Activated CD4-positive, alpha-beta T cell treated with anti-CD3 and anti-CD28 coated beads for 24 hours (primary cell): Measurements from ENCODE around the gene SMC6.

Experiments
- DNase-seq, 2 donors: peaks; one replicate each; pipeline ENCODE4 v3.0.0-alpha.2; 2020; ENCODE audit warnings: low read depth in 2 of 2

SMC6 gene

DNA sequence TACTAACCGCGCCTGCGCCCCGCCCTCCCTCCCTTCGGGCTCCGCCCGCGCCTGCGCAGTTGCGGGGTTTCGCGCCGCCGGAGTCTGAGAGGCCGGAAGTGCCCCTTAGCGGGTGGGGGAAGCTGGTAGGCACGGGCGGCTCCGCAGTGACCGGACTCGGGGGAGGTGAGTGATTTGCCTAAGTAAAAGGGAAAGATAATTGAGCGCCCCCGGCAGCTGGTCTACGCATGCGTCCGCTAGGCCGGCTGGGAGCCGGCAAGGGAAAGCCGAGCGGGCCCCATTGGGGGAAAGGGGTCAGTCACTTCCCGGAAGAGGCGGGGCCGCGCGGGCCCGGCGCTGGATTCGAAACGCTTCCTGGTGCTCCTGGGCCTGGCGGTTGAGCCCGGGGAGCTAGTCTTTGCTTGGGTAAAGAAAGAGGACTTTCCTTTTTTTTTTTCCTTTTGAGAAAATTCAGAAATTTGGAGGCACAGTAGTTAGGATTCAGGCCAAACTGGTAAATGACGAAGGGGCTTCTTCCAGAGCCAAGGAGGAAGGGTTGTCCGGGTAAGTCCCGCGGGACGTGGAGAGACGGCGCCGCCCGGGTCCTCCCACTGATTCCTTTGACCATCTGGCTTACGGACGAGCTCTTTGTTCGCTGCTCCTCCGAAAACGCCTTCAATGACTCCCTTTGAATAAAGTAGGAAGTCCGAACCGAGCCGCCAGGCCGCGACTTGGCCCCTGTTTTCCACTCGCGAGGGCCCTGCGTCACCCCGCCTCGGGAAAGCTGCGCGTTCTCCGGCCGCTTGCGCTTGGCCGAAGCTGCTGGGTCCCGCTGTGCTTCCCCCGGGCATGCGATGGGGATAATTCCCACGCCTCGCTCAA is at the start of gene SMC6, which contains the start of gene GEN1:
Gene SMC6, minus strand, starts transcription at position 8 of the 861 bp plus-strand sequence. CDS start 7,864 bp downstream, outside the sequence.
Gene GEN1, plus strand, starts transcription at position 336 of the 861 bp plus-strand sequence. CDS start 5,806 bp downstream, outside the sequence.
- DNase-seq = peak; percentile 82 to 84

DNA sequence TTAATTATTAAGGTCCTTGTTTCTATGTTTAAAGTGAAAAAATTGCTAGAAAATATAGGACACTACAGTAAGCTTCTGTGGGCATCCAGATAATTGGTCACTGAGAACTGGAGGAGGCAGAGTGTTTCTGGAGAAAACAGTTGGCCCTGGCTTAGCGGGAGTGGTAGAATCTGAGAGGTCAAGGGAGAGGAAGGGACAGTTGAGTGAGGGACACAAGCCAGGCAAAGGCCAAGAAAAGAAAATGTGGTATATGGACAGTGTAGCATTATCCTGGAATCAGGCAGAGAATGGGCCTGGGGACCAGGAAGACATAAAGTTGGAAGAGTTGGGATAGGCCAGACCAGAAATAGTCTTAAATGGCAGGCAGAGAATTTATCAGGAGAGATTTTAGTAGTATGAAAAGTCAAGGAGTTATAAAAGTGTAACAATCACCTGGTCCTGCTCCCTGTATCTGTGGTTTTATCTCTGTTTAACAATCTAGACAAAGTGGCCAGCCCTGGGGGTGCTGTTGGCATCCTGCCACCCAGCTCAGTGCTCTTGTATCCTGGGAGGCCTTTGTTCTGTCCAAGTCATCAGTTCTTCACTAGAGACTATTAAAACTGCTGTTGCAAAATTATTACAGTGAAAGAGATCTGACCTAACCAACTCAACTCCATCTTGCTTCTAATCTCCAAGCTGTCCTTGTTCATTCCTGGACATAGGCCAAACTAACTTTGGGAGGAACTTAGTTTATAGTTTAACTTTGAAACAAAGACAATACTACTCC is 47.3 kb upstream of the SMC6 start:
- DNase-seq = no peak

DNA sequence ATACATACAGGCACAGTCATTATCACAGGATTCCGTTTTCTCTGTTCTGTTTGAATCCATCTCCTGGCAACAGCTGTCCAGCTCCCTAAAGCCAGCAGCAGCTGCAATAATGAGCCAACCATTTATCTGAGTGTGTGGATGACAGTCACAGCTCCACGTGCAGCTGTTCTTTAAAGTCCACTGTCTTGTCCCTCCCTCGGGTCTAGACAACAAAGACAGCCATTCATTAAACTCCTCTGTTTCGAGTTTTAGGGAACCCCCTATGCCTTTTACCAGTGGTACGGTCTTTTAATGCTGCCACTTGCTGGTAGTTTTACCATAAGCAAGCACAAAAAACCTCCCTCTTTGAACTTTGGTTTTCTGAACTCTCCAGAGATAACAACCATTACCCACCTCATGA is 46.6 kb upstream of the SMC6 start:
- no peak for DNase-seq

GRCh38 chr2:17799301-17800120 is 45.9 kb upstream of the SMC6 start:
- DNase-seq = no peak

DNA sequence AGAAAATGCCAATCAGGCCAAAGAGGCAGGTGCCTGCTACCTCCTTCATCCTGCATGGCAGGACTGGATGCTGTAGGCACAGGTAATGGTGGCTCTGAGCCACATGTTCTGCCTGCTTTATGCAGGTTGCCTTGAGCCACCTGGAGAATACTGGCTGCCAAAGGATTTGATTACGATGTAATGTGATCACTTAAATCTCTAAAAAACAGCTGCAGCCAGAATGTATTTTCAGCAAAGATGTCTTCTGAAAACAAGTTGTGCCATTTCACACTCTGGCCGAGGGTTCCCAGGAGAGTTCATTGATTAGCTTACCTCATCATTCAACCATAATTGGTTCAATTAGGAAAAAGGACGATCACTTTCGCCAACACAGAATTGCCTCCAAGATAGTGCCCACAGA is 44.7 kb upstream of the SMC6 start:
- no peak for DNase-seq

- no peak for DNase-seq
Measured at GRCh38 chr2:17795309-17795708, 41.7 kb upstream of the SMC6 start.

DNA sequence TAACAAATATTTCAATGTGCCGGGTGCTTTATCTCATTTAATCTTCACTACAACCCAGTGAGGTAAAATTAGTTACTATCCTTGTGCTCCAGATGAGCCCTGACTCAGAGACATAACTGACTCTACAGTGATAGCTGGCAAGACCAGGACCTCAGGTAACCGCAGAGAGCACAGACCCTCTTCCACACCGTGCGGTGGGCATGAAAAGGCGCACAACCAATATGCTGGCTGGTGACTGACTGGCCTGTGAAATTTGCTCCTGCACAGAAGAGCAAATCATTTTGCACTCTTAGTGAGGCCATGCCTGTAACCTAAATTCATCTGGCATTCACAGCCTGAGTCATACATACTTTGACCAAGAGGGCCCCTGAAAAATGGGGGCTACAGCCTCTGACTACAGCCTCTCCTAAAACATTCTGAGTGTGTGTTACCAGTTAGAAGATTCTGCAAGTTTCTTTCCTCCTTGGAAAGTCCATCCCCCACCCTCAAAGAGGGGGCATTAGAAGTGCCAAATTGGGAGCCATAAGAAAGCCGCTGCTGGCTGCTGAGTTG is 40.3 kb upstream of the SMC6 start:
- DNase-seq = no peak

DNA sequence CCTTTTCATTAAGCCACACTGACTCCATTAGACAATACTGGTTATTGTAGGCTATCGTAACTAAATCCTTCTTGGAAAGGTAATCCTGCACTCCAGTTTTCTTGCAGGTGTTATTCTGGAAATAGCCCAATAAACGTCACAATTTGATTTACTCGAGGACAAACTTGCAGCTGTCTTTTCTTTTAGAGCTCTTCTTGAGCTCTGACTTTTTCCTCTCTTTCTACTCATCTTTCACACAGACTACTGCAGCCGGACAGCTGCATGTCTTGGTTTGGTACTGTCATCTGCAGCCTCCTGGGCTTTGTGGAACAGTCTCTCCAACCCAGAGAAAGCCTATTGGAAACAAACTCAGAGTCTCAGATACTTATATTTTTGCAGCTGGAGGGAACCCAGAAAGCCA is 39.7 kb upstream of the SMC6 start:
- DNase-seq = no peak

DNA sequence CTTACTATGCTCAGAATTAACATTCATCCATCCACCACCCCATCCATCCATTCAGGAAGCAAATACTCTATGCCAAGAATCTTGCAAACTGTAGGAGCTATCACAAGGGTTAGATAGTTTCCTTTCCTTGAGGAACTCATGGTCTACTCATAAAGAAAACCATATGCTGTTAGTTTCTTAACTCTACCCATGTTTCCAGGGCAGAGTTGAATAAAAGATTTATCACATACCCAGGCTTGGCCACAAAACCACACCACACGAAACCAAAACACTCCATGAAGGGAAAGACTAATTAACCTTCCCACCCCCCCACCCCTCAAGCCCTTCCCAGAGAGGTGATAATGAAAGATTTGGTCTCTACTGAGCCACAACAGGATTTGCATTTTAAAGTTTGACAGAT is 38.9 kb upstream of the SMC6 start:
- no peak for DNase-seq

- no peak for DNase-seq
Measured at GRCh38 chr2:17791817-17792130, 38.2 kb upstream of the SMC6 start.

- DNase-seq = no peak
Measured at GRCh38 chr2:17791121-17791816, 37.7 kb upstream of the SMC6 start.

DNA sequence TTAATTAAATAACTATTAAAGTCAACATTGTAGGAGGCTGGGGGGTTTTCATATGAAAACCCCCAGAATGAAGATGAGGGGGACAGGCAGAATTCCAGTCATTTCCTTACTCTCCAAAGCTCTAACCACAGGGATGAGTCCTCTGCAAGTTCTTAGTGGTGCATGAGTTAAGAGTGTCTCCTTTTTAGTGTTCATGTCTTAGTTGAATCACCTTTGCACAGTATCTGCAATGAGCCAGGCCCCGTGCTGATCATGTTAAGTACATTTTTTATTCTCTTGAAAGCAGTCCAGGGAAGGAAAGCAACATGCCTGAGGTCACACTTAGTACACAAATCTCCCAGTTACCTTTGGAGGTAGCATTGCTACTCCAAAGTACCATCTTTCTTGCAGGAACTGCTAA is 36.9 kb upstream of the SMC6 start:
- DNase-seq = no peak

GRCh38 chr2:17788773-17789172 is 35.2 kb upstream of the SMC6 start:
- DNase-seq = no peak

DNA sequence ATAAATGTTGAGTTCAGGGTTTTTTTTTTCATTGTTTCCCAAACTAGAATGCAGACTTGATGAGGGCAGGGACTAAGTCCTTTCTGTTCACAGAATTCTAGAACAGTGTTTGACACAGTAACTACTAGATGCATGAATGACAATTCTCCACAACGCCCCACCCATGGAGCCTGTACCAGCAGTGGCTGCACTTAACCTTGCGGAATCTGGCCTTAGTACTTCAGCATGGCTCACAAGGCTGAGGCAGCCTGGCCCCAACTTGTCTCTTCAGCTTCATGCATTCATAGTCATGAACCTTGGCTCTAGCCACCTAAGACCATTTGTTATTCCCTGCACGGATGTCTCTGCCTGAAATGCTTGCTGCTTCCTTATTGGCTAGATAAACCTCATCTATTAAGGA is 33.1 kb upstream of the SMC6 start:
- no peak for DNase-seq

DNA sequence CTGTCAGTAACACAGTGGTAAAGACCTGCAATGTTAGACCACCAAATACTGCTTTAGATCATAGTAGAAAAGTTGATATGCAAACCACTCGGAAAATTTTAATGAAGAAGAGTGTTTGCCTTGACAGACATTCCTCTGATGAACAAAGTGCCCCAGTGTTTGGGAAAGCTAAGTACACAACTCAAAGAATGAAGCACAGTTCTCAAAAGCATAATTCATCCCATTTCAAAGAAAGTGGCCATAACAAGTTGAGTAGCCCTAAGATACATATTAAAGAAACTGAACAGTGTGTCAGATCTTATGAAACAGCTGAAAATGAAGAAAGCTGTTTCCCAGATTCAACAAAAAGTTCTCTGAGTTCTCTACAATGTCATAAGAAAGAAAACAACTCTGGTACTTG is 27.9 kb upstream of the SMC6 start:
- DNase-seq = no peak

GRCh38 chr2:17780546-17780945 is 26.9 kb upstream of the SMC6 start:
- no peak for DNase-seq

GRCh38 chr2:17772532-17772931 is 18.9 kb upstream of the SMC6 start:
- DNase-seq = no peak

DNA sequence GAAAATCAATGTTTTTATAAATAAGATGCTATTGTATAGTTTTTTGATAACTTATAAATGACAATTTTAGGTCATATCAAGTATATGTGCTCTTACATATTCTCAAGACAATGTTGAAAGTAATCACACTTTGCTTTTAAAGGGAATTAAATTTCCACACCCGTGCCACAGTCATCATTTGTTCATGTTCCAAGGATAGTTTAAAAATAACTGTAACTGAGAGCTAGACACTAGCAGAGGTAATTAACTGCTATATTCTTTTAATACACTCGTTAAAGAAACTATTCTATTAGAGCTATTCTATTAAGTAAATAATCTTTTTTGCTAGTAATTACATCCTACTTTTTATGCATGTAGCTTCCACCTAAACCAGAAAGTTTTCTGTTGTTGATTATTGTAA is 18.3 kb upstream of the SMC6 start:
- DNase-seq = no peak

DNA sequence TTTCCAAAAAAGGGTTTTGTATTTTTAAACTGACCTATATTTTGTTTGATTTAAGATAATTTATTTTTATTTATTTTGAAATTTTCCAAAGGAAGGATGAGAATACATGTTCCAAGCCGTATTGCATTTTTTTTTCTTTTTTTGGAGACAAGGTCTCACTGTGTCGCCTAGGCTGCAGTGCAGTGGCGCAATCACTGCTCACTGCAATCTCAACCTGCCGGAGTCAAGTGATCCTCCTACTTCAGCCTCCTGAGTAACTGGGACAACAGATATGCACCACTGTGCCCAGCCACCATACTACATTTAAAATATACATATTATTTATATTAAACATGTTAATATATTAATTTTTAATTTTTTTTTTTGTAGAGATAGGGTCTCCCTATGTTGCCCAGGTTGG is 15.3 kb upstream of the SMC6 start:
- DNase-seq = no peak

DNA sequence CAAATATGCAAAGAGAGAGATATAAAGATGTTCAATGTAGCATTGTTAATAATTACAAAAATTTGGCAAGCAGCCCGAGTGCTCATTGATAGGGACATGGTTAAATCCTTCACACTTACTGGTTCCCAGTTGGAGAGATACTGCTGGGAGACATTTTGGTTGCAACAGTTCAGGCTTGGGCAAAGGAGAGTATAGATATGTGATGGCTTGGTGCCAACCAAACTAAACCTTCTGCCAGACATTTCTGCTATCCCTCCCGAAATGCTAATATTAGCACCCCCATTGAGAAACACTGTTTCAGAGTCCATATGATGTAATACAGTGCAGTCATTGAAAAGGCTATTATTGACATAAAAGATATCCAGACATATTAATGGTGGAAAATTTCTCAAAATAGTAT is 11.8 kb upstream of the SMC6 start:
- DNase-seq = no peak

GRCh38 chr2:17763641-17764333 is 10.2 kb upstream of the SMC6 start:
- DNase-seq = no peak
